ENCODE data around the gene OR51S1.

DNA sequence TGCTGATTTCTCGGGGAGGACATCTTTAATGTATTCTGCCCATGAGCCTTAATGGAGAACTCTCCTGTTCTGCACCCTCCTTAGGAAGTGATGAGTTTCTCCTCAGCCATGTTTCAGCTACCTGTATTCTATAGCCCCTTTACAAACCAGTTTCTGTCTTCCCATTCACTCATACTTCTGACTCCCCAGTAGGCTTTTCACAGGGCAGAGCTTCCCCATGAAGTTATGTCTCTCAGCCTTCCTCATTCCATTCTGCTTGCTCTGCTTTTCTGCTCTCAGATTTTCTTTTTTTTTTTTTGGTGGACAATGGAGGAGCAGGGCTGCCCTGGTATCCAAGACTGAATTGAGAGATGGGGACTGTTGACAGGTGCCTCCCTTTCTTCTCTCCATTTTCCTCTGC is 40.5 kb downstream of the OR51S1 start:
- TF ChIP-seq, protein P1, sequence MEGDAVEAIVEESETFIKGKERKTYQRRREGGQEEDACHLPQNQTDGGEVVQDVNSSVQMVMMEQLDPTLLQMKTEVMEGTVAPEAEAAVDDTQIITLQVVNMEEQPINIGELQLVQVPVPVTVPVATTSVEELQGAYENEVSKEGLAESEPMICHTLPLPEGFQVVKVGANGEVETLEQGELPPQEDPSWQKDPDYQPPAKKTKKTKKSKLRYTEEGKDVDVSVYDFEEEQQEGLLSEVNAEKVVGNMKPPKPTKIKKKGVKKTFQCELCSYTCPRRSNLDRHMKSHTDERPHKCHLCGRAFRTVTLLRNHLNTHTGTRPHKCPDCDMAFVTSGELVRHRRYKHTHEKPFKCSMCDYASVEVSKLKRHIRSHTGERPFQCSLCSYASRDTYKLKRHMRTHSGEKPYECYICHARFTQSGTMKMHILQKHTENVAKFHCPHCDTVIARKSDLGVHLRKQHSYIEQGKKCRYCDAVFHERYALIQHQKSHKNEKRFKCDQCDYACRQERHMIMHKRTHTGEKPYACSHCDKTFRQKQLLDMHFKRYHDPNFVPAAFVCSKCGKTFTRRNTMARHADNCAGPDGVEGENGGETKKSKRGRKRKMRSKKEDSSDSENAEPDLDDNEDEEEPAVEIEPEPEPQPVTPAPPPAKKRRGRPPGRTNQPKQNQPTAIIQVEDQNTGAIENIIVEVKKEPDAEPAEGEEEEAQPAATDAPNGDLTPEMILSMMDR (IDR thresholded peaks at IDR 0.05; ENCODE audit: low read depth, low read length, poor library complexity, severe bottlenecking): no peak
- TF ChIP-seq EZH2phosphoT487 (IDR thresholded peaks at IDR 0.05; ENCODE audit: borderline replicate concordance, low read length): no peak

Data from DOHH2 (cell line).